ENCODE measurements around the gene SESN2. TPM values are rescaled to one million over a fixed set of nuclear protein-coding genes. Genes with fewer than 3 reads are reported as not detected.

The SESN2 gene
- total RNA-seq, result 10 to 100 TPM; 21.0 to 30.3 (median 27.1) TPM
- 9.1 TPM for total RNA-seq (2013)

- peaks cover 38 to 49% of the 10 kb centered on the region in 2 donors for H3K4me1 Mint-ChIP-seq
- no peaks in the 10 kb centered on the region for H3K36me3 Mint-ChIP-seq
- intact Hi-C loops (cut with micrococcal nuclease), result loop anchor here (1.0 to 2.0 kb wide), 3 partner anchors 12 to 69 kb away; partner anchors contain the start of gene MED18
- TF ChIP-seq CTCF (IDR thresholded peaks at IDR 0.05), result no peak
- ATAC-seq (peak; percentile 95 to 98 (median 95)), DNase-seq (peak; percentile 99)
- no peaks in the 10 kb centered on the region for H3K27me3 ChIP-seq (ENCODE audit: control insufficient read depth, insufficient read depth, low read length)
- no peaks in the 10 kb centered on the region for H3K9me3 Mint-ChIP-seq
- peak within 1 kb of the TSS; percentile 75 for H3K4me3 ChIP-seq (ENCODE audit: low read length)
- H3K27ac ChIP-seq (ENCODE audit: low read length), result peak within 1 kb of the TSS; percentile 36
- no peaks in the 10 kb centered on the region for H3K27me3 Mint-ChIP-seq (ENCODE audit: low read depth in 2 of 2)
- peaks cover 52% of the 10 kb centered on the region for H3K4me1 ChIP-seq (ENCODE audit: control insufficient read depth, insufficient read depth, low read length)
- no peaks in the 10 kb centered on the region for H3K36me3 ChIP-seq (ENCODE audit: control insufficient read depth, insufficient read depth, low read length)
- H3K4me3 Mint-ChIP-seq, result peak within 1 kb of the TSS; percentile 84
- no peaks in the 10 kb centered on the region for H3K9me3 ChIP-seq (ENCODE audit: control insufficient read depth, insufficient read depth, low read length)
- peak within 1 kb of the TSS; percentile 62 to 87 for H3K27ac Mint-ChIP-seq
- under 1% methylated on average over 76 of the region's 76 CpGs for WGBS (ENCODE audit: insufficient coverage)
Observed at GRCh38 chr1:28259252-28259933, at the start of gene SESN2. Gene SESN2, plus strand, starts transcription at chr1:28259518. Its CDS starts 330 bp downstream, at chr1:28259848.

DNA sequence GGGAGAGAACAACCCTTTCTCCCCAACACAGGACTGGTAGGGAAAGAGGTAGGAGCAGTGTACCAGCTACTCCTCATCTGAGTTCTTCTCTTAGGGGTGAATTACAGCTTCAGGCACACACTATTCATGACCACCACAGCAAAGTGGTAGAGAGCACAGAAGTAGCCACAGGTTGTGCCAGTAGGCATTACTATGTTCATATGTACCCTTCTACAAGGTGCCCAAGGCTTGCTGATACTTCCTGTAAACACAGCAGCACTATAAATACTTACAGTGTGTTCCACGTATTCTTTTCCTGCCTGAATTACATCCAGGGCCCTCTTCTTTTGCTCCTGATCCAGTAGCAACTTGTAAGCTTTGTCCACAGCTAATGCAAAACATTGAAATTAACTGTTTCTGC, 49.6 kb upstream of the SESN2 start:
- no peak for ATAC-seq
- Mint-ChIP-seq H3K4me3 (no peak overlapping the region), H3K4me1 (peaks cover 10 to 12% of the 10 kb centered on the region in 2 donors), H3K9me3 (no peaks in the 10 kb centered on the region), H3K27me3 (ENCODE audit: low read depth in 2 of 2) (no peaks in the 10 kb centered on the region), H3K36me3 (peaks cover 8% of the 10 kb centered on the region), H3K27ac (peak overlapping the region in 1 of 2 donors; percentile 36)
- WGBS (ENCODE audit: insufficient coverage), result 69% methylated on average over 1 of the region's 1 CpG
- Histone ChIP-seq H3K4me3 (ENCODE audit: low read length) (no peak overlapping the region), H3K27ac (ENCODE audit: low read length) (no peak overlapping the region), H3K9me3 (ENCODE audit: control insufficient read depth, insufficient read depth, low read length) (no peaks in the 10 kb centered on the region), H3K27me3 (ENCODE audit: control insufficient read depth, insufficient read depth, low read length) (no peaks in the 10 kb centered on the region), H3K36me3 (ENCODE audit: control insufficient read depth, insufficient read depth, low read length) (peaks cover 62% of the 10 kb centered on the region), H3K4me1 (ENCODE audit: control insufficient read depth, insufficient read depth, low read length) (no peaks in the 10 kb centered on the region)
- no peak for TF ChIP-seq CTCF (IDR thresholded peaks at IDR 0.05)
- no peak for DNase-seq
- intact Hi-C loops (cut with micrococcal nuclease), result loop anchor here (1.0 to 5.0 kb wide), 3 partner anchors 118 to 351 kb away; no protein-coding TSS in a partner anchor

- H3K27me3 Mint-ChIP-seq (ENCODE audit: low read depth in 2 of 2), result no peaks in the 10 kb centered on the region
- H3K4me1 Mint-ChIP-seq, result peaks cover 9 to 10% of the 10 kb centered on the region in 2 donors
- H3K27me3 ChIP-seq (ENCODE audit: control insufficient read depth, insufficient read depth, low read length), result no peaks in the 10 kb centered on the region
- DNase-seq, result no peak
- TF ChIP-seq CTCF (IDR thresholded peaks at IDR 0.05), result no peak
- H3K4me1 ChIP-seq (ENCODE audit: control insufficient read depth, insufficient read depth, low read length), result no peaks in the 10 kb centered on the region
- peaks cover 48% of the 10 kb centered on the region for H3K36me3 ChIP-seq (ENCODE audit: control insufficient read depth, insufficient read depth, low read length)
- intact Hi-C loops (cut with micrococcal nuclease), result no loop called here
- peaks cover 3% of the 10 kb centered on the region for H3K36me3 Mint-ChIP-seq
- H3K9me3 Mint-ChIP-seq, result no peaks in the 10 kb centered on the region
- no peak for ATAC-seq
- H3K27ac Mint-ChIP-seq, result no peak overlapping the region
- 98% methylated on average over 2 of the region's 2 CpGs for WGBS (ENCODE audit: insufficient coverage)
- no peaks in the 10 kb centered on the region for H3K9me3 ChIP-seq (ENCODE audit: control insufficient read depth, insufficient read depth, low read length)
- no peak overlapping the region for H3K4me3 ChIP-seq (ENCODE audit: low read length)
- no peak overlapping the region for H3K27ac ChIP-seq (ENCODE audit: low read length)
- no peak overlapping the region for H3K4me3 Mint-ChIP-seq
Observed at GRCh38 chr1:28213315-28213714, 46.0 kb upstream of the SESN2 start.

DNA sequence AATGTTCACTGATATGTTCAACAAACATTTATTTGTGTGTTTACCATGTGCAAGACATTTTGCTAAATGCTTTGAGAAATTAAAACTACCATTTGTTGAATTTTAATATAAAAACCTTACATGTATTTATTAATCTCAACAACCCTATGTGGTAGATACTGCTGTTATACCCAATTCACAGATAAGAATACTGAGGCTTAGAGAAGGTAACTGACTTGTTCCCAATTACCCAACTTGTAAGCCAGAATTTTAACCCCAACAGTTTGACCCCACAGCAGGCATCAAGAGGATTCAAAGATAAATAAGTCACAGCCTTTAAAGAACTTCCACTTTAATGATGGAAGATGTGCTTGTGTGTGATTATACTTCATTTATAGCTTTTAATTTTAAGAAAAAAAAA, 30.2 kb upstream of the SESN2 start:
- TF ChIP-seq CTCF (IDR thresholded peaks at IDR 0.05), result no peak
- H3K36me3 ChIP-seq (ENCODE audit: control insufficient read depth, insufficient read depth, low read length), result peaks cover 46% of the 10 kb centered on the region
- peaks cover 24% of the 10 kb centered on the region for H3K4me1 ChIP-seq (ENCODE audit: control insufficient read depth, insufficient read depth, low read length)
- H3K27me3 Mint-ChIP-seq (ENCODE audit: low read depth in 2 of 2), result no peaks in the 10 kb centered on the region
- no peak overlapping the region for H3K4me3 ChIP-seq (ENCODE audit: low read length)
- H3K4me3 Mint-ChIP-seq, result no peak overlapping the region
- no peaks in the 10 kb centered on the region for H3K36me3 Mint-ChIP-seq
- no peaks in the 10 kb centered on the region for H3K27me3 ChIP-seq (ENCODE audit: control insufficient read depth, insufficient read depth, low read length)
- DNase-seq, result no peak
- no peaks in the 10 kb centered on the region for H3K9me3 ChIP-seq (ENCODE audit: control insufficient read depth, insufficient read depth, low read length)
- intact Hi-C loops (cut with micrococcal nuclease), result no loop called here
- H3K4me1 Mint-ChIP-seq, result peaks cover 12 to 27% of the 10 kb centered on the region in 2 donors
- no peak overlapping the region for H3K27ac ChIP-seq (ENCODE audit: low read length)
- no peaks in the 10 kb centered on the region for H3K9me3 Mint-ChIP-seq
- ATAC-seq, result no peak
- H3K27ac Mint-ChIP-seq, result no peak overlapping the region
